Upper lobe of right lung (tissue), 1 donor: ENCODE measurements around the gene DHRS2. TPM values are rescaled to one million over a fixed set of nuclear protein-coding genes. Genes with fewer than 3 reads are reported as not detected.

ENCODE experiments used
- ATAC-seq: fragments of 200-7000 bp; cut with Tn5 transposase; one replicate; pipeline ENCODE4 v1.9.1; 2020; ENCODE audit warnings: mild to moderate bottlenecking, moderate library complexity
- DNase-seq: peaks from one replicate; pipeline ENCODE4 v3.0.0-alpha.2; 2020
- H3K27ac ChIP-seq: fragments of 200-600 bp; one replicate; pipeline ENCODE4 v1.8.0; 2022
- H3K27me3 ChIP-seq: fragments of 200-600 bp; one replicate; pipeline ENCODE4 v1.8.0; 2022; ENCODE audit warnings: mild to moderate bottlenecking
- H3K36me3 ChIP-seq: fragments of 200-600 bp; one replicate; pipeline ENCODE4 v1.8.0; 2022
- H3K4me1 ChIP-seq: fragments of 200-600 bp; one replicate; pipeline ENCODE4 v1.8.0; 2022
- H3K4me3 ChIP-seq: fragments of 200-600 bp; one replicate; pipeline ENCODE4 v1.8.0; 2022; ENCODE audit warnings: mild to moderate bottlenecking
- H3K9me3 ChIP-seq: fragments of 200-600 bp; one replicate; pipeline ENCODE4 v1.8.0; 2022
- intact Hi-C: fragments of 100-400 bp; cut with DNase I; formaldehyde crosslinking; loops from one replicate; pipeline ENCODE4 v1.11.0; 2022
- total RNA-seq: library from RNA; stranded (reverse); fragmentation: NEBNext Ultra II Directional; extraction: Animal tissue kit (Norgen Biotek cat#: 25700); gene quantifications from one replicate; pipeline ENCODE4 v1.2.1, GENCODE V29; 2021
- TF ChIP-seq, protein P1 (sequence below): fragments of 200-600 bp; IDR thresholded peaks from one replicate; pipeline ENCODE4 v1.8.0; 2022; ENCODE audit warnings: antibody characterized with exemption
- donor health status: DM: no; HTN: yes; CAD: no; lungs with severe emphysema.

Gene DHRS2
- total RNA-seq, 1 donor from 2014 or later, result 0.61 TPM

DNA sequence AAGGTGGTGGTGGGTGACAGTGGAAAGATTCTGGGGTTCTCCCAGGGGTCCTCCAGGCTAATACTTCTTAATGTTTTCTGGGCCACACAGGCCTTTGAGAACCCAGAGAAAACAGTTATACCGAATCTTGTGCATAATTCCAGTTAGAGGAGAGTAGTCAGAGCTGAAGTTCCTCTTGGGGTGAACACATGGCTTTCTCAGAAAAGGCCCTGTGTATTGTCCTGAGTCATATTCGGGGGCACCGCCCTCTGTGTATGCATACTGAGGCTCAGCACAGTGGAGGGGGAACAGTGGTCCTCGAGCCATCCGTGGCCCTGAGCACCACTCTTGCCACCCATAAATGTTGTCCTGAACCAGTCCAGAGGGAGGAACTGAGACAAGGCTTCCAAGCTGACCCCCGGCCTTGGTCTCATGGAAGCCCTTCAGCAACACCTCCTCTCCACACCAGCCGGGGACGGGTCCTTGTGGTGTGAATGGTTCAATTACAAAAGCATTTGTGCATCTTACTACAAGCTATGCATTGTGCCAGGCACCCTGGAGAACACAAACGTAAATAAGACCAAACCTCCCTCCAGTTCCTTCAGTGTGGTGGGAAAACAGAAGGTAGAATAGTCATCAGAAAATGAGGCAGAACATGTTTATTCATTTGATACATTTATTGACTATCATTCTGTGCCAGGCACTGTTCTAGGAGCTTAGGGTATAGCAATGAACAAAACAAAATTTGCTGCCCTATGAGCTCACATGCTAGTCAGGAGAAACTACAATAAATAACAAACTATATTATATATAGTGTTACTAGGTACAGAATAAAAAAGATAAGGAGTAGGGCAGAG, 9.9 kb downstream of the DHRS2 start:
- Histone ChIP-seq H3K36me3 (no peaks in the 10 kb centered on the region), H3K27ac (no peak overlapping the region), H3K27me3 (no peaks in the 10 kb centered on the region), H3K9me3 (no peaks in the 10 kb centered on the region), H3K4me1 (no peaks in the 10 kb centered on the region), H3K4me3 (no peak overlapping the region)
- DNase-seq (no peak), ATAC-seq (no peak)
- intact Hi-C loops, result no loop called here
- TF ChIP-seq, protein P1, sequence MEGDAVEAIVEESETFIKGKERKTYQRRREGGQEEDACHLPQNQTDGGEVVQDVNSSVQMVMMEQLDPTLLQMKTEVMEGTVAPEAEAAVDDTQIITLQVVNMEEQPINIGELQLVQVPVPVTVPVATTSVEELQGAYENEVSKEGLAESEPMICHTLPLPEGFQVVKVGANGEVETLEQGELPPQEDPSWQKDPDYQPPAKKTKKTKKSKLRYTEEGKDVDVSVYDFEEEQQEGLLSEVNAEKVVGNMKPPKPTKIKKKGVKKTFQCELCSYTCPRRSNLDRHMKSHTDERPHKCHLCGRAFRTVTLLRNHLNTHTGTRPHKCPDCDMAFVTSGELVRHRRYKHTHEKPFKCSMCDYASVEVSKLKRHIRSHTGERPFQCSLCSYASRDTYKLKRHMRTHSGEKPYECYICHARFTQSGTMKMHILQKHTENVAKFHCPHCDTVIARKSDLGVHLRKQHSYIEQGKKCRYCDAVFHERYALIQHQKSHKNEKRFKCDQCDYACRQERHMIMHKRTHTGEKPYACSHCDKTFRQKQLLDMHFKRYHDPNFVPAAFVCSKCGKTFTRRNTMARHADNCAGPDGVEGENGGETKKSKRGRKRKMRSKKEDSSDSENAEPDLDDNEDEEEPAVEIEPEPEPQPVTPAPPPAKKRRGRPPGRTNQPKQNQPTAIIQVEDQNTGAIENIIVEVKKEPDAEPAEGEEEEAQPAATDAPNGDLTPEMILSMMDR, result no peak

DNA sequence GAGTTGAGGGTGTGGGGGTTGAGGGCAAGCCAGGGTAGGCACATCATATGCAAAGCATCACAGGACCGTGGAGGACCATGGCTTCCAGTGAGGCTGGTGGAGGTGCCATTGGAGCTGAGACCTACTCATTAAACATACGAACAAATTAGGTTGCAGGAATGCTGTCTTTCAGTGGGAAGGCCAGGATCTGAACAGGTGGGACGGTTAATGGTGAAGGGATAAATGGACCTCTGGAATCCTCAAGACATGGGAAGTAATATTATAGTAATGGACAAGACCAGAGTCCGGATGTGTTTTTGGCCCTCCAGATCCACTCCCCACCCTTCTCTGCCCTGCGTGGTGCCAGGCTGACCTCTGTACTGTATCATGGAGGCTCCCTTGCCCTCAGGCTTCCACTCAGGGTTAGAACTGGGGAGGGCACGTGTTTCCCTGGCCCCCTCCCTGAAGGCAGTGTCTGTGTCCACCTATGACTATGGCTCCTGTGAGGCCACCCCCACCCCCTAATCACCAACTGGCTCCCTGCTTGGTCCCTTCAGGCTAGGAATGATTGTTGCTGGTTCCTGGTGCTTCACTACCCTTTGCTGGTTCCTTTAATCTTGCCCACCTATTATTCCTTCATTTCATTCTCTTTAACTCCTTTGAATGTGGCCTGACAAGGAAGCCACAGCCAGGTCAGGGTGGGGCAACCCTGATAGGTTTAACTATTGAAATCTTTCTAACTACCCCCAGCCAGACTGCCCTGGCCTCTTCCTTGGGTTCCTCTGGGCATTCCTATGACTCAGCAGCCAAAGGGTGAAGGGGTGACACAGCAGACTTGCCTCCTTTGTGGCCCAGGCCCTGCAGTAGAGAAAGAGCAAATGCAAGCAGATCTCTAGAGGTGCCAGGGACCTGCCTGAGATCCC, 10.7 kb downstream of the DHRS2 start:
- Histone ChIP-seq H3K4me1 (no peaks in the 10 kb centered on the region), H3K27ac (no peak overlapping the region), H3K36me3 (no peaks in the 10 kb centered on the region), H3K4me3 (no peak overlapping the region), H3K9me3 (no peaks in the 10 kb centered on the region), H3K27me3 (no peaks in the 10 kb centered on the region)
- intact Hi-C loops, result no loop called here
- DNase-seq, result no peak
- ATAC-seq, result no peak
- TF ChIP-seq, protein P1, result no peak

DNA sequence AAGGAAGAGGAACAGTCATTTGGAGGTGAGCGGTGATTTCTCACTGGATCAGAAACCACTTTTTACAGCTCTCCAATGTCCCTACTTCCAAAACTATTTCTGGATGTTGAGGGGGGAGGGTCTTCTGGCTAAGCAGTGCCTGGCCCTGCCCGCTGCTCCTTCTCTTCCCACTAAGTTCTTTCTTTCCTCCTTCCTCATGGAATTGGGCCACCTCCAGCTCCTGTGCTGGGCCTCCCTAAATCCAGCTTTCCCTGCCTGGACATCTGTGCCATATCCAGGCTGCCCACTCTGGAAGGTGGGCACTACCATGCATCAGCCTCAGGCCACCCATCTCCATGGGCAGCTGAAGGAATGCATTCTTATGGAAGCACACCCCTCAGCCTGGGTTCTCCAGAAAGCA, 11.5 kb downstream of the DHRS2 start:
- H3K4me1 ChIP-seq, result no peaks in the 10 kb centered on the region
- DNase-seq (no peak), ATAC-seq (no peak)
- H3K27me3 ChIP-seq, result no peaks in the 10 kb centered on the region
- intact Hi-C loops, result no loop called here
- TF ChIP-seq, protein P1, result no peak
- no peak overlapping the region for H3K4me3 ChIP-seq
- no peaks in the 10 kb centered on the region for H3K9me3 ChIP-seq
- no peaks in the 10 kb centered on the region for H3K36me3 ChIP-seq
- no peak overlapping the region for H3K27ac ChIP-seq

DNA sequence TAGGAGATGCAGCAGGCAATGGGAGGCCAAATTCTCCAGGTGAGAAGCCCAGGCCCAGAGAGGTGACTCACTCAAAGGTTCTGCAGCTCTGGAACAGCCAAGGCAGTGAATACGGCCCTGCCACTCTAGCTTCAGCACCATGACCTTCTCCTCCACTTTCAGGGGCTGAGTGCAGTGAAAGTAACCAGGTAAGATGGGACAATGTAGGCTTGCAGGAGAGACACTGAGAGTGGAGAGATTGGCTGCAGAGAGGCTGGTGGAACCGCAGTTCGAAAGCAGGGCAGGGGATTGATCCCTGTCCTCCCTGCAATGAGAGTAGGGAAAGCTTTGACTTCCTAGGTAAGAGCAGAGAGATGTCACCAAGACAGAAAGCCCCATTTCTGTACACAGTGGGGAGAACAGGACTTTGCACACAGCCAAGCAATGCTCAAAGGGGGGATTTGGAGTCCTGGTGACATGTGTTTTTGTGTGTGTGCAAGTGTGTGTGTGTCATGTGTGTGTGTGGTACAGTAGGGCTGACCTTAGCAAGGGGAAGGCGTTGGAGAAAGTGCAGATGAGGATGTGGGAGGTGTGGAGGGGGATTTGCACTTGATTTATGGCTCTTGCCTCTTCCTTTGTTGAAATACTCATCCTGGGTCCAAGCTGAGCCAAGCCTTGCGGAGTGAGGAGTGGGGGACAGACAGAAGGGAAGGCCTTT, 12.7 kb downstream of the DHRS2 start:
- no peaks in the 10 kb centered on the region for H3K27me3 ChIP-seq
- no peak overlapping the region for H3K4me3 ChIP-seq
- DNase-seq (no peak), ATAC-seq (no peak)
- TF ChIP-seq, protein P1, result no peak
- no peaks in the 10 kb centered on the region for H3K36me3 ChIP-seq
- intact Hi-C loops, result no loop called here
- no peaks in the 10 kb centered on the region for H3K4me1 ChIP-seq
- H3K9me3 ChIP-seq, result no peaks in the 10 kb centered on the region
- H3K27ac ChIP-seq, result no peak overlapping the region

DNA sequence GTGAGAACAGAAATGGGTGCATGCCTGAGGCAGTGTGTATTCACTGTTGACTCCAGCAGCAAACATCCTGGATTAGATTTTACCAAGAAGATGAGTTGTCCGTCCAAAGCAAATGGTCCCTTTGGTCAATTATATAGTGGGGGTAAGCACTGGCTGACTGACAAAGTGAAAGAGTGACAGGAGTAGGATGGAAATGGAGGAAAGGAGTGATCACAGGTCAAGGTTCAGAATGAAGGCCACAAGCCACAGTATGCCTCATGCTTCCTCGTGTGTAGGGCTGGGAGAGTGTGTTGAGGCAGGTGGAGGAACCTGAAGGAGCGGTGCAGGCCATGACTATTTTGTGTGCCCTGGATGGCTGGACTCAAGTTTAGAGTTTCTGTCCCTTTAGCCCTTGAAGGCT, 14.3 kb downstream of the DHRS2 start:
- Histone ChIP-seq H3K4me3 (no peak overlapping the region), H3K27me3 (no peaks in the 10 kb centered on the region), H3K9me3 (no peaks in the 10 kb centered on the region), H3K36me3 (no peaks in the 10 kb centered on the region), H3K4me1 (no peaks in the 10 kb centered on the region), H3K27ac (no peak overlapping the region)
- no peak for ATAC-seq
- TF ChIP-seq, protein P1, result no peak
- no peak for DNase-seq
- intact Hi-C loops, result no loop called here
